NCI-H2081 treated with DMSO at 0.1 percent for 48 hours (cell line): ENCODE data around the gene YY1AP1.
A peak's percentile ranks its signal among the peaks of the same experiment; 100 is the strongest.
"Not testable (repeated sequence)": the region's sequence is repeated elsewhere in the genome, so short reads cannot be mapped to it uniquely, and the experiment has no call there.

Source experiments
- DNase-seq: peaks from one replicate; lab custom pipeline; 2025; lab: John Stamatoyannopoulos, UW

YY1AP1 gene

GRCh38 chr1:155695072-155695471 lies 6.5 kb upstream of the YY1AP1 start:
- no peak for DNase-seq

DNA sequence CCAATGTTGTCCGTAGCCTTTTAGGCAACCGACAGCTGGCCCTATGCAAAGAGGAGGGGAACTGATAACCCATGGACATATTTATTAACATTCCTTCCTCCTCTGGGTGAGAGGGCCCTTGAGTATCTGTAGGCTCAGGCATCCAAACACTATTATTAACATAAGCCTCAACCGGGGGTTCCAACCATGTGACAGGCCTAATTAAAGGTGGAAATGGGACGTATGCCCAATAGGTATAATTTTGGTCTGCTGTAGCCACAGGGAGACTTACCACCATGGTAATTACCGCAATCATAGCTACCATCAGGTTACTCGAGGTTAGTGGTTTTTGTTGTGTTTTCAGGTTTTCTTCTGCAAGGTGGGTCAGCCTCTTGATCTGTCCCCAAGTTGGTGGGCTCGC lies 5.6 kb upstream of the YY1AP1 start:
- DNase-seq, result peak; percentile 69

- no peak for DNase-seq
Observed at GRCh38 chr1:155691992-155692528, 3.5 kb upstream of the YY1AP1 start.

GRCh38 chr1:155689081-155689607 lies 570 bp upstream of the YY1AP1 start, which contains the start of gene DAP3:
TSS of gene DAP3 (plus strand) at chr1:155689091. CDS start at chr1:155709780, 20,689 bp downstream.
- DNase-seq, result not testable (repeated sequence)

DNA sequence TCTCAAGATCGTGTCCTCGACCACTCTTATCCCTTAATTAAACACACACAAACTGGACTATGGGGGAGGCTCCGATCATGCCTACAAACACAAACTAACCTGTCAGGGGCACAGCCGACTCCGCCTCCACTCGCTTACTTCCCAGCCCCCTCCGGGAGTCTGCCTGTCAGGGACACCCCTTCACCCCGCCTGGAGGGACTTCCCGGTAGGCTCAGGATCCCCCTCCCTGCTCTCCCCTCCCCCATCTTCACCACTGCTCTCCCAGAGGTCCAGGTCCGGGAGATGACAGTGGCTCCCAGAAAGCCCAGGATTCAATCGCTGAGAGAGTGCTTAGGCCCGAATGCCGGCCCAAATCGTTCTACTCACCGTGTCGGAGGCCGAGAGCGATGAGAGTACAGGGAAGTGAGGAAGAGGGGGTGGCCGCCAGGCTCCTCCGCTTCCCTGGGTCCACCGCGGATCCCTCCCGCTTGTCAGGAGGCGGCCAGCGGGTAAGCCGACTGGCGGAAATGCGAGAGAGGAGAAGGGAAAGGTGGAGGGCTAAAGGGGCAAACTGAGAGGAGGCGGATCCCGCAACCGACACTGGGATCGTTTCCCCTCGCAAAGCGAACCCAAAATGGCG lies 760 bp downstream of the YY1AP1 start:
- not testable (repeated sequence) for DNase-seq

DNA sequence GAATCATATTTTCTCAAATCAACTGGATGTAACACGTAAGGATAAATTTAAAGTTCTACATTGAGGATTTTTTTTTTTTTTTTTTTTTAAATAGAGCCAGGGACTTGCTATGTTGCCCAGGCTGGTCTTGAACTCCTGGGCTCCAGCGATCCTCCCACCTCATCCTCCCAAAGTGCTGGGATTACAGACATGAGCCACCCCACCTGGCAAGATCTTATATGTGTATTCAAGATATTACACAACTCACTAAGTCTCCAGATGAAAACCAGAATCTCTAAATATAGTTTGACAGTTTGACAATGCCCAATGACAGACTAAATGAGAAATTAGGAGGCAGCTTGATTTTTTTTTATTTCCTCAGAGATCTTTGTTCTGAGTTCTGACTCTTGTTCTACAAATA lies 6.8 kb downstream of the YY1AP1 start:
- DNase-seq, result no peak

- no peak for DNase-seq
Observed at GRCh38 chr1:155680531-155680930, 8.0 kb downstream of the YY1AP1 start.

DNA sequence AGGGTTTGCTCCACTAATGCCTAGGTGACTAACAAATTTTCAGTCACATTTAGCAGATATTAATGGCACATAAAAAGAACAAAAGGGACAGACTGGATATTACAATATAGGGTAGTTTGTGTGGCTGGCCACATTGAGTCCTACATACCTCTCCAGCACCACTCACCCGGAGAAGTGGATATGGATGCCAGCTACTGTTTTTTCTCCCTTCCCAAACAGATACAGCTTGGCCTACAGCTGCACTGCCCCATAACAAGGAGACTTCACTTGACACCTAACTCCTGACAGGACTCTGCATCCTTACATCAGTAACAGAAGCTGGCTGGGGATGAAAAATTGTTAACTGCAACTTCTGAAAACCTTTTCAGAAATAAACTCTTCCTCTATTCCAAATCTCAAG lies 9.6 kb downstream of the YY1AP1 start:
- DNase-seq, result not testable (repeated sequence)

DNA sequence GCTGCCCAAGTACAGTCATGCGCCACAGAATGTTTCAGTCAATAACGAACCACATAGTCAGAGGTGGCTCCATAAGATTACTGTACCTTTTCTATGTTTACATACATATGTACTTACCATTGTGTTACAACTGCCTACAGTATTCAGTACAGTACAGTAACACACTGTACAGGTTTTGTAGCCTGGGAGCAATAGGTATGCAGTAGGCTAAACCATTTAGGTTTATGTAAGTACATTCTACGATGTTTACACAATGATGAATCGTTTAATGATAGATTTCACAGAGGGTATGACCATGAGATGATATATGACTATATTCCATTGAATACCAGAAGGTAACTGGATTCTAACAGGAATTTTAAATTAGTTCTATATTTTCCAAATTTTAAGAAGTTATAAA lies 10.5 kb downstream of the YY1AP1 start:
- DNase-seq, result no peak

GRCh38 chr1:155673003-155673402 lies 15.6 kb downstream of the YY1AP1 start:
- DNase-seq, result no peak

DNA sequence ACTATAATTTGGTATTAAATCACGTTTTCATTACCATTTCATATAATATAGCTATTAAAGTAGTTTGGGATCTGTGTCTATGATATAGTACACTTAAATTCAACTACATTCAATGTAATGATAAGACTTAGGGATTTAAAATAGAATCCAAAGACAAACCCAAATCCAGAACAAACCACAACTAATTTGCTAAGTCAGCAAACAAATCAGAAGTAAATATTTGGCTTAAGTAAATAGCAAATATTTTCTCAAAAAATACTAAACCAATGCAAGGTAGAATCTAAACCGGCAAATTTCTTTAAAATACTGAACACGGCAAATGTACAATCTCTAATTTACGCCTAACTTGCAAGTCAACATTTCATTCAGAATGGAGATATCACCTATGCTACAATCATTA lies 16.8 kb downstream of the YY1AP1 start:
- no peak for DNase-seq

DNA sequence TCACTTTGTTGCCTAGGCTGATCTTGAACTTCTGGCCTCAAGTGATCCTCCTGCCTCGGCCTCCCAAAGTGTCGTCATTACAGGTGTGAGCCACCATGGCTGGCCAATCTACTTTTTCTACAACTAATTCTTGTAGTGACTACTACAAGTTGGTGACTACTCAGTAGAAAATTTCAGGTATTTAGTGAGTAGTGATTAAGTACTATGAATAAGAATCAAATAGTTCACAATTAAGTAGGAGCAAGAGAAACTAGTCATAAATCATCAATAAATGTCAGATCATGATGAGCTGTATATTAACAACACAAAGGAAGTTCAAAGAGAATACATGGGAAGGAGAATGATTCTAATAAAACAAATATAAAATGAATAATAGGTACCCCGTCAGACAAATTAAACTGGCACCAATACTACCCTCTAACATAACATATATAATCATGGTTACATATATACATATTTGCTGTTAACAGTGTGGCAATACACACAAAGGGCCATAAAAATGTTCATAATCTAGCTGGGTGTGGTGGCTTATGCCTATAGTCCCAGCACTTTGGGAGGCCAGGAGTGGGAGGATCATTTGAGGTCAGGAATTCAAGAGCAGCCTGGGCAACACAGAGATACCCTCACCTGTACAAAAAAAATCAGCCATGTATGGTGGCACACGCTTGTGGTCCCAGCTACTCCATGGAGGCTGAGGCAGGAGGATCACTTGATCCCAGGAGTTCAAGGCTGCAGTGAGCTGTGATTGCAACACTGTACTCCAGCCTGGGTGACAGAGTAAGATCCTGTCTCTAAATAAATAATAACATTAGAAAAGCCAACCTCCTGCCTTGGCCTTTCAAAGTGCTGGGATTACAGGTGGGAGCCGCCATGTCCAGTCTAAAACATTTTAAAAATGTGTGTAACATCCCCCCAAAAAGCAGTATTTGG lies 19.1 kb downstream of the YY1AP1 start:
- no peak for DNase-seq

DNA sequence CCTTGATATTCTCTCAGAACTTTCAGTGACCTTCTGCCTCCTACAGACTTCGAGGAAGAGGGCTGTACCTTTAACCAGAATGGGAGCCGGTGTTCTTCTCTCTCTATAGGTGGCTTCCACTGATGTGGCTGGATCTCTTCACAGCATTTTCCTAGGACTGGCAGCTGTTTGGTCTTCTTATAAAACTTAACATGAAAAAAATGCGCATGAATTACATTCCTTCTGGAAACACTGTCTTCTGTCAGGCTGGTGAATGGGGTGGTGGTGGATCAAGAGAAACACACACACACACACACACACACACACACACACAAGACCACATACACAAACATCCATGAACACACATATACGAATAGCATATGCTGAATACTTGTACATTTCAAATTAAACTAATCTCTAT lies 27.3 kb downstream of the YY1AP1 start:
- not testable (repeated sequence) for DNase-seq

- DNase-seq, result no peak
Observed at GRCh38 chr1:155657463-155657862, 31.1 kb downstream of the YY1AP1 start.

DNA sequence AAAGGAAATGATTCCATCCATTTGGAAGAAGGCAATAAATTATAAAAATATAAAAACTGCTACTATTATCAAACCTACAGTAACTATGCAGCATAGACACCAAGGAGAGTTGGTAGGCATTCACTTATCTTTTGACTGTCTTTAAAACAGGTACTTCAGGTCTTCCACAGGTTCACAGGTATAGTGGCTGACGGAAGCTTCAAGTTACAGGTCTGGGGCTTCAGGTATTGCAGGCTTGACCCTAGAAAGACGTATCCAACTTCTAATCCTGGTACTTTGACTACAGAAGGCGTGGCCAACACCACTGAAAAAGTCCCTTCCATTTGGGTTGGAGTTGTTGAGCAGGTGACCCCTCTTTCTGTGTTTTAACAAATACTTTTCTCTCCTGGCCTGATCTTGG lies 35.6 kb downstream of the YY1AP1 start:
- DNase-seq, result no peak

DNA sequence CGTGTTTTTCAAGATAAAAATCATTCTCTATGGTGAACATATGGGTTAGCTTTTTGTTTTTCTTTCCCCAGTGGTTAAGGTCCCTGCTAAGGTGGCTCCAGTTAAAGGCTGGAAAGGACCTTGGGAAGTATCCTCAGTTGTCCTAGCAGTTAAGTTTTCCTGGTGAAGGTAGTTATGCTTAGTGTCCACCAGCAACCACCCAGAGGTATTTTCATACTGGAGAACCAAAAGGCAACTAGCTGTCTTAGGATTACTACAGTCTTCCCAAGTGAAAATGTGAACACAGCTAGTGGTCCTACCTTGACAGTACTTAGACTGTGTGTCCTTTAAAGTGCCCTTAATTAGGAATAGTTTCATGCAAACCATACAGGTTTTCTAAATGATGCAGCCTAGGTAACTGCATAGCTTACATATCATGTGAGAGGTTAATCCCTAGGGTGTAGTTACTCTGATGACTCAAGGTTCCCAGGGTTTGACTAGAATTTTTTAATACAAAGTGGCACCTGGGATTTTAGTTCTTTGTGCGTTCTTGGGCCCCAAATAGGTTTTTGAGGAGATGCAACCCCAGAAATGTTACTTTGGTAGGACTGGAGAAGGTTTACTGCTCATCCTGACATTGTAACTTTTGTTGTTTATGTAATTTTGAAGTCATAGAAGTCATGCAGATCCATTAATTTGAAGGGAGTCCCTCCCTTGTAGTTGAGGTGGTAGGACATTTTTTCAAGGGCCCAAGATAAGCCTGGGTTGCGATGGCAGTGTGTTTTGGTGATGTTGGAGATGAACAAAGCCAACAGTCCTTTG lies 36.5 kb downstream of the YY1AP1 start:
- DNase-seq, result no peak

- no peak for DNase-seq
Observed at GRCh38 chr1:155650231-155650757, 38.3 kb downstream of the YY1AP1 start.

GRCh38 chr1:155649676-155650075 lies 38.9 kb downstream of the YY1AP1 start:
- DNase-seq, result no peak

GRCh38 chr1:155648207-155649147 lies 40.1 kb downstream of the YY1AP1 start:
- DNase-seq, result no peak

DNA sequence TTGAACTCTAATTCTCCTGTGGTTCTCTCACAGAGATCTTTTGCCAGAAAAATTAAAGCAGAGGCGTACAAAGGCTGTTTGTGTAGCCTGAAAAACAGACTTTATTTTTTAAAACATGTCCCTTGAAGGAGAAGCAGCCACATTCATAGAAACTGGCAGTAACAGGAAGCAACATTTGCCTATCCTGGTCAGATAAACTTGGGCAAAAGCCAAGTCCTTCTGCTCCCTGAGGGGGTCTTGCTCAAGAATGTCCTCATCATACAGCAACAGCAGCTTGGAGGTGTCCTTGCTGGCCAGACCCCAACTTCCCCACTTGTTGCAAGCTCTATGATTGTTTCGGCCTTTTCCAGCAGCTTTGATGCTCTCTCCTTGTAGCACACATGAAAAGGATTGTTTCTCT lies 42.3 kb downstream of the YY1AP1 start:
- DNase-seq, result no peak

GRCh38 chr1:155645648-155646047 lies 42.9 kb downstream of the YY1AP1 start:
- no peak for DNase-seq
